HL-60/S4 treated with retinoic acid at 250 ng/mL for 4 days and 3 days (cell line): ENCODE results near the gene TUBB8.
"Not testable (repeated sequence)": the region's sequence is repeated elsewhere in the genome, so short reads cannot be mapped to it uniquely, and the experiment has no call there.

Source experiments
- in situ Hi-C: fragments of 300-500 bp; cut with MboI; formaldehyde crosslinking; loops from 2 replicates; pipeline ENCODE4 v1.7.0; 2022; ENCODE audit warnings: low sequenced_read_pairs

The TUBB8 gene

DNA sequence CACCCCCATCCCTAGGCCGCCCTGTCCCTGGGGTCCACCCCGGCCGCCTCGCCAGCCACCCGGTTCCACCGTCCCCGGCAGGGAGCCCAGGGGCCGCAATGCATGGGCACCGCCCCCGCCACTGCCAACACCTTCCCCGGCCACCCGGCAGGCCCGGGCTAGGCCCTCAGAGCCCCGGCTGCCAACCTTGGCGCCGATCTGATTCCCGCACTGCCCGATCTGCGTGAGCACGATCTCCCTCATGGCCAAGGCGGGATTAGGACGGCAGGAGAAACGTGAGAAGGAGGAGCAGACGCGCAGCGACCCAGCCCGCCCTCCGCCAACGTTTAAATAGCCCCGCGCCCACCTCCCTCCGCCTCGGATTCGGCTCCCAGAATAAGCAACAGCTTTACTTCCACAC, at the start of gene TUBB8:
Gene TUBB8 (minus strand): TSS at position 301 of the 400 bp plus-strand sequence. CDS start 58 bp downstream, at position 243.
- in situ Hi-C loops, result no loop called here

DNA sequence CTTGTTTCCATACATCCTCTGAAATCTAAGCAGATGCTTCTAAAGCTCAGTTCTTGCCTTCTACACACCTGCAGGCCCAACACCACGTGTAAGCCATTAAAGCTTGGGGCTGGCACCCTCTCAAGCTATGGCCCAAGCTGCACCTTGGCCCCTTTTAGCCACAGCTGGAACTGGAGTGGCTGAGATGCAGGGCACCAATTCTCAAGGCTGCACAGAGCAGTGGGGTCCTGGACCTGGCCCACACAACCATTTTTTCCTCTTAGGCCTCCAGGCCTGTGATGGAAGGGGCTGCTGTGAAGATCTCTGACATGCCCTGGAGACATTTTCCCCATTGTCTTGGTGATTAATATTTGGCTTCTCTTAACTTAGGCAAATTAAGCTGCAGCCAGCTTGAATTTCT, 47.4 kb upstream of the TUBB8 start:
- in situ Hi-C loops, result no loop called here

DNA sequence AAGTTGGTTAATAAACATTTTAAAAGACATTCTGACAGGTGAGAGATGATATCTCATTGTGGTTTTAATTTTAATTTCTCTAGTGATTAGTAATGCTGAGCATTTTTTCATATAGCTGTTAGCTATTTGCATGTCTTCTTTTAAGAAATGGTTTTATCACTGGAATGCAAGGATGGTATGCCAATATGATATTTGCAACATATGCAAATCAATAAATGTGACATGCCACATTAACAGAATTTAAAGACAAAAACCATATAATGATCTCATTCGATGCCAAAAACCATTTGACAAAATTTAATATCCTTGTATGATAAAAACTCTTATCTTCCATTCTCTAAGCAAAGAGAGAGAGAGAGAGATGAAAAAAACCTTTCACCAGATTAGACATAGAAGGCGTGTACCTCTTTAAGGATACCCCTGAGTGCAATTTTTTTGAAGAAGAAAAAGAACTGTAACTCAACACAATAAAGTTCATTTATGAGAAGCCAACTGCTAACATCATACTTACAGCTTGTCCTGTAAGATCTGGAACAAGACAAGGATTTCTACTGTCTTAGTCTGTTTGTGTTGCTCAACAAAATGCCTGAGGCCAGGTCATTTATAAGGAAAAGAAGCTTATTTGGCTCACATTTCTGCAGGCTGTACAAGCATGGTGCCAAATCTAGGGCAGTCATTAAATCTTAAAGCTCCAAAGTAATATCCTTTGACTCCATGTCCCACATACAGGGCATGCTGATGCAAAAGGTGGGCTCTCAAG, 46.4 kb upstream of the TUBB8 start:
- in situ Hi-C loops, result no loop called here

DNA sequence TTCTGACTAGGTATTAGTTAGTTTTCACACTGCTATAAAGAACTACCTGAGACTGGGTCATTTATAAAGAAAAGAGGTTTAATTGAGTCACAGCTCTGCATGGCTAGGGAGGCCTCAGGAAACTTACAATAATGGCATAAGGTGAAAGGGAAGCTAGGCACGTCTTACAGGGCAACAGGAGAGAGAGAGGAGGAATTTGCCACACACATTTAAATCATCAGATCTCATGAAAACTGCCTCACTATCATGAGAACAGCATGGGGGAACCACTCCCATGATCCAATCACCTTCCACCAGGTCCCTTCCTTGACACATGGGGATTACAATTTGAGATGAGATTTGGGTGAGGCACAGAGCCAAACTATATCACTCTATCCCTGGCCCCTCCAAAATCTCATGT, 45.5 kb upstream of the TUBB8 start:
- in situ Hi-C loops, result no loop called here

DNA sequence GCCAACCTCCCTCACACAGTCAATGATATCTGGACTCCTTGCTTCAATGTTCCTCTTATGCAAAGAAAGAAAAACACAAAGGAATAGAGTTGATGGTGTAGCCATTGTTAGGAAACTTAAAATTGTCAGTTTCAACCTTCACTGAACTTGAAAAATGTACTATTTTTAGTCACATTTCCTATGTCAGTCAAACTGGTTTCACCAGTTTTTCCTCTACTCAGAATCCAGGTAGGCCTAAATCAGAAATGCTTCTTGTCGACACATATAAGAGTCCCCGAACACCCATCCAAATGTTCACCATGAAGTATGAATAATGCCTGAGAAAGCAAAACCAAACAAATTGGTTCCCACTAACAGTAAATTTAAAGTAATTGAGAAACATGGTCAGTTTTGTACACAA, 43.8 kb upstream of the TUBB8 start:
- in situ Hi-C loops, result no loop called here

DNA sequence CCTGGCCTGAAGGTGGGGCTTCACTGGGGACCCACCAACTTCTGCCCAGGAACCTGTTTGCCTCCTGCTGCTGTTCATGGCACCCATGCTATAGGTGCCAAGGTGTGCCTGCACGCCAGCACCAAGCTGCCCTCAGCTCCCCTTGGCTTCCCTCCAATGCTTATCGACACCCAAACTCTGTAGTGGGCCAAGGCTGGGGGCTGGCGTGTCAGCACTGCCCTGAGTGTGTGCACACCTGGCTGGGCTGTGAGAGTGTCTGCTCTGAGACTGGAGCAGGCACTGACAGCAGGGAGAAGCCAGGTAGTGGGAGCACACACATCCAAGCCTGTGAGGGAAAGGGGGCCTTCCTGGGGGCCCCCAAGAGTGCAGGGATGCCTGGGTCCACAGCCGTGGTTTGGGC, 43.1 kb upstream of the TUBB8 start:
- in situ Hi-C loops, result no loop called here

DNA sequence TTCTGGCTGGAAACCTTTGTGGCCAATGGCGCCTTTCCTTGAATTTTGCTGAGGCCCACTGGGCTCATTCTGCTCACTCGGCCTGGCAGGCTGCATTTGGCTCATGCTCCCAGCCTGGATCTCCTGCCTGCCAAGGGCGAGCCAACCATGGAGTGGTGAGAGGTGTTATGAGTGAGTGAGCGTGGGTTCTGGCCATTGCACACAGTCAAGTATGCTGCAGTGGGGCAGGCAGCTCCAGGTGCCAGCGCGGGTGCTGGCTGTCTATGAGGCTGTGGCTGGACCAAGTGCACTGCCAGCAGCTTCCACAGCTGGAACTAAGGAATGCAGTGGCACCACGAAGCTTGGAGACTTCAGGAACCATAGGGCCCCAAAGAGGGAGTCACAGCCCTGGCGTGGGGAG, 42.2 kb upstream of the TUBB8 start:
- in situ Hi-C loops, result no loop called here

DNA sequence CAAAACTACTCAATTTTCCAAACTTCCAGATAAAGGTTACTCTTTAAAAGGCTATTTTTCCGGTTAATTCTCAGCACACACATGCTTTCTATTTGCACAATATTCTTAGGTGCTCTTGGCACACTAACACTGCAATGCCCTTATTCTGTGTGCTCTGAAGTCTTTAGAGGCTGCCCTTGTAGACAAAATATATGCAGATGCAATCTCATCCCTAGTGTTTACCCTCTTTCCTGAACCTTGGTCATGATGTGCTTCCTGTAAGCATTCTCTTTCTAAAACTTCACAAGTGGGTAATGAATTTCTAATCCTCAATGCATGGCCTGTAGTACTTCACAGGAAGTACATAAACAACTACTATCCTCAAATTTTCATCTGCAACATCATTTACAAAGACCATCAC, 41.1 kb upstream of the TUBB8 start:
- in situ Hi-C loops, result no loop called here

DNA sequence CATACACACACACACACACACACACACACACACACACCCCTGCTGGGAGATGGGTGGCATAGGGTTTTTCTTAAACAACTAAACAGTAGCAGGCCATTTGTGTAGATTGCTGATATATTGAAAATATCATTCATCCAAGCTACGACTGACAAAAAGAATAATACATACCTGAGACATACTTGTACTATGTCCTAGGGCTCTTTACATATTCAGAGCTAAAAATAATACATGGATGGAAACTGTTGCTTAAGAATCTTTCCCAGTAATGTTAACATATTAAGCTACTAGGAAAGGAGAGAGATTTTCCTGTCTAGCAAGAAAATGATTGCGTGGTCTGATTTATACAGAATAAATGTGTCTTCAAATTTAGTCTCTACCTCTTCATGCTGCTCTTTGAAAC, 40.2 kb upstream of the TUBB8 start:
- in situ Hi-C loops, result no loop called here

DNA sequence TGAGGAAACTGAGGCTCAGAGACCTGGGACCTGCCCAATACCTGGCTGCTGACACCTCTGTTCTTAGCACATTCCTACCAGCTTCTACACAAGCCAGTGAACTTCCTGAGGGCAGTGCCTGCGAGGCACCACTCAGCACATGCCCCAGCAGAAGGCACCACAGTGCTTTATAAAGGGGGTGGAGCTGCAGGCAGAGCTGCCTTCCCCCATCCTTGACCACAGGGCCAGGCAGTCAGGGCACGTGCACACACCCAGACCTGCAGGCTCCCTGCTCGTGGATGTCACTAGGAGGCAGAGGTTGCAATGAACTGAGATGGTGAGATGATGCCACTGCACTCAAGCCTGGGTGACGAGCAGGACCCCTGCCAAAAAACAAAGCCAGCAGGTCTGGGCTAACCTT, 39.2 kb upstream of the TUBB8 start:
- in situ Hi-C loops, result no loop called here

DNA sequence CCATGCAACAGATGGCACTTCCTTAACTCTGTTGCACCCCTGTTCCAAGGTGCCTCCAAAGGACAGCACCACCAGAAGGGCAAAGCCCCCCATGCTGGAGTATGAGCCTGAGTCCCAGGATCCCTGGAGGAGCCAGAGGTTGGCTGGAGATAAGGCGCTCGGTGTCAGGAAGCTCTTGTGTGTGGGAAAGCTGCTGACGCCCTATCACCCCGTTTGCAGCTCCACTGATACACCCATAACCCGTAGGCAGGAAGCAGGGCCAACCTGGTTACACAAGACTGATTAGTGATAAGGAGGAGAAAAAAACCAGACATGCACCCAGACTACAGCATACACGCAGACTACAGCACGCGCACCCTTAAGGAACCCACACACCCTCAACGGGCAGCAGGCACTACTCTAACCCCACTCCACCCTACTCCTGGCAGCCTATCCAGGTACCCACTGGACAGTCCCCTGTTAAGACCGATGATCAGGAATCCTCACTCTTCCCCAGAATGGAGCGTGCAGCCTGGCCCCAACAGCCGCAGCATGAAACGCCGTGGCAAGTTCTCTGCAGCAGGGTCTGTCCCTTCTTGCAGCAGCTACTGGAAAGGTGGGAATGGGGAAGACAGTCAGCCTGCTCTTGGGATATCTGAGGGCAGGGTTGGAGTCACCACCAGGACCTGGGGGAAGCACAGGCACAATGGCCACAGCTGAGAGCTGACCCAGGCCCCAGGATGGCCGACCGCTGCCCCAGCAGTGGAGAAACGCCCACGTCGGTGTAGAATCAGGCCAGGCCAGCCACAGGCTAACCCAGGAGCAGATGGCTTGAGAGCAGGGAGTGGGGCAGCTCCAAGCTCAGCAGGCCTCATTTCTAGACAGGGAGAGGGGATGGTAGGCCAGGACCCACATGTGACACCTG, 38.3 kb upstream of the TUBB8 start:
- in situ Hi-C loops, result no loop called here

DNA sequence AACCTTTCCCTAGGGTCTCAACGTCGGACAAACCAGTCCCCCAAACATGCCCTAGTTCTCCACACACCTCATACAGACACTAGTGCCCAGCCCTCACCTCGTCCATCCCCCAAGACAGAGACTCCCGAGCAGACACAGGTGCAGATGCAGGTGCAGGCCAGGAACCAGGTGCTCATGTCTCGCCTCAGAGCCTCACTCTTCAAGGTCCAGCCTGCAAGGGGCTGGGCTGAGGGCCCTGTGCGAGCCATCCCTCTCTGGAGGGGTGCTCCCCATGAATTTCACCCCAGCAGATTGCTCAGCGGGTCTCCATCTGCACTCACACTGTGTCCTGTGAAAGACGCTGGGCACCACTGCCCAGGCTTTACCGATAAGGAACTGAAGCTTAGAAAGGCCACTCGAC, 36.9 kb upstream of the TUBB8 start:
- in situ Hi-C loops, result no loop called here

DNA sequence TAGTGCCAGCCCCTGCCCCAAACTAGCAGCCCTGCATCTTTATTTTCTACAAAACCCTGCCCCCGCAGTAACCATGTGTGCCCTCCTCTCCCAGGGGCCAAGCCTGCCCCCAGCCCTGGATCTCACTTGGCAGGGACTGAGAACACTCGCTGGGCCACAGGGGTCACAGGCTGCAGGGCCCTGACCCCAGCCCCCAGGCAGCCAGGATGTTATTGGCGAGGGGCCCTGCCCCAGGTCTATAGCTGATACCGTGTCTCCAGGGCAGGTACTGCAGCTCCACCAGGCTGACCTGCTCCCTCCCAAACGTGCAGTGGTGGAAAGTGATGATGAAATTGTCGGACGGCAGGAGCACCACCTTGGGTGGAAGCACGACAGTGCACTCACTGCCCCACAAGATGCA, 35.9 kb upstream of the TUBB8 start:
- in situ Hi-C loops, result no loop called here

DNA sequence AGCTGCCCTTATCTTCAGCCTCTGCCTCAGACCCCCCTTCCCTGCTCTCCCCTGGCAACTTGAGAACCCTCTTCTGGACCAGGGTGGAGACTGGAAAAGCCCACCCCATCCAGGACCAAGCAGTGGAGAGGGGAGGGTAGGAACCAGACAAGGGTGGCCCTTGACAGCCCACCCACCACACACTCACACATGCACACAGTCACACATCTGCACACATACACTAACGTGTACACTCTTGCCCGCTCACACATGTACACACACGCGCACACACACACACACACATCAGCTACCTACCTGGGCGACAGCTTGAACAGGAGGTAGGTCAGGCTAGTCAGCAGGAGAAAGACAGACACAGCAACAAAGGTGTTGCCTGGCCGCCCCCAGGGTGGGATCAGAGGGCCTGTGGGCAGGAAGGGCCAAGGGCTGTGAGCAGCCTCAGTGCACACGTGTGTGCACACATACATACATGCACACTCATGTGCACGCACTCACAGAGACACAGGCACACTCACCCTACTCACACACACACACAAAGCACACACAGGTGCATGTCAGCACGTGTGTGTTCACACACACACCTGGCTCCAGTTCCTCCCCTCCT, 34.9 kb upstream of the TUBB8 start:
- in situ Hi-C loops, result no loop called here

DNA sequence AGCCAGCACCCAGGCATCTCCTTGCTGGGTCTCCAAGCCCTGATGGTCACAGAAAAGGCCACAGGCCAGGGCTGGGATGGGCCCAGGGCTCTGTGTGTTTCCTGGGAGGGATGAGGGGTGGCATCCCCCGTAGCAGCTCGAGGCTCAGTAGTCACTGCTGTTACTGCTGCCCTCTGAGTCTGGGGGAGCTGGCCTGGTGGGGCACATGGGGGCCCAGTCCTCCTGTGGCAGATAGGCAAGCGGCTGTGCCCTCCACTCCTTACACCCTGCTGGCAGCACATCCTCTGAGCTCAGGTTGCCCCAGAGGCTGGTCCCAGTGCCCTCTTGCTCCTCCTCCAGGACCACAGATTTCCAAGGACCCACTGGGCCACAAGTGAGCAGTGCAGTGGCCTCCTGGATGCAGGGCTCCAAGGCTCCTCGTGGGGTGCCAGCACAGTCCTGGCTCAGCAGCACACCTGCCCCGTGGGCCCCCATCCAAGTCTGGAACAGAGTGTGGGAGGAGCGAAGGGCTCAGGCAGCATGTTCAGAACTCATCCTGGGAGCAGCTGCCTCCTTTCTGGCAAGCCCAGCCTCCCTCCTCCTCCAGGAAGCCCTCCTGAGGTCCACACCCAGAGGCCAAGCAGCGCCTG, 31.5 kb upstream of the TUBB8 start:
- in situ Hi-C loops, result no loop called here

DNA sequence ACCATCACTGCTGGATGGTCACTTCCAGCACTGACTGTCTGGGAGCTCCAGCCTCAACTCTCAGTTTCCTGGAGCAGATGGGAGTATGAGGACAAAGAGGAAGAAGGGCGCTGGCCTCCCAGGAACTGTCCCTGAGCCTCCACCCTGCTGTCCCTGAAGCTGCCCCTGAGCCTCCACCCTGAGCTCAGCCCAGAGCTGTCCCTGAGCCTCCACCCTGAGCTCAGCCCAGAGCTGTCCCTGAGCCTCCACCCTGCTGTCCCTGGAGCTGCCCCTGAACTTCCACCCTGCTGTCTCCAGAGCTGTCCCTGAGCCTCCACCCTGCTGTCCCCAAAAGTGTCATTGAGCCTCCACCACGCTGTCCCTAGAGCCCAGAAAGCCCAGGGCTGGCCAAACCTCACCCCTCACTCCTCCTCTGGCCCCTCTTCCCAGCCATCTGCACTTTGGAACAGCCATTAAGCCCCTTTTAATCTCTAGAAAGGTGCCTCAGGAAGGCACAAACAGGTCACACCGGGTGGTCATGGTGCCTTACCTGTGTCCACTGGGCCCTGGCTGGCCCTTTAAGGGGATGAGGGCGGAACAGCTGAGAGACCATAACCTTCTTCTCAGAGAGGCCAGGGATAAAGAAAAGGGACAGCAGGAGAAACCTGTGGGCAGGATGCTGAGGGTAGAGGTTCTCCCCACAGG, 30.6 kb upstream of the TUBB8 start:
- in situ Hi-C loops, result no loop called here

DNA sequence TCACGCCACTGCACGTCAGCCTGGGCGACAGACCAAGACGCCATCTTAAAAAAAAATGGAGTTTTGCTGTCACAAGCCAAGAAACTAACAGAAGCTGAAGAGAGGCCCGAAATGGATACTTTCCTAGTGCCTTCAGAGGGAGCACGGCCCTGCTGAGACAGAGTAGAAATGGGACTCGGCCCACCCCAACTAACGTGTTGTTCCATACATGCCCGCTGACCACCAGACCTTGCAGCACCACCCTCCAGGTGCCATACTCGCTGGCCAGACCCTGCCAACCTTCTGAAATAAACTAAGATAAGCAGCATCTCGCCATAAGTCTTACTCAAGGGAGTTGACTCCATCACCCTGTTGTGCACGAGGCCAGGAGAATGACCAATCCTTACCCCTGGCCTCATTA, 29.5 kb upstream of the TUBB8 start:
- in situ Hi-C loops, result no loop called here

DNA sequence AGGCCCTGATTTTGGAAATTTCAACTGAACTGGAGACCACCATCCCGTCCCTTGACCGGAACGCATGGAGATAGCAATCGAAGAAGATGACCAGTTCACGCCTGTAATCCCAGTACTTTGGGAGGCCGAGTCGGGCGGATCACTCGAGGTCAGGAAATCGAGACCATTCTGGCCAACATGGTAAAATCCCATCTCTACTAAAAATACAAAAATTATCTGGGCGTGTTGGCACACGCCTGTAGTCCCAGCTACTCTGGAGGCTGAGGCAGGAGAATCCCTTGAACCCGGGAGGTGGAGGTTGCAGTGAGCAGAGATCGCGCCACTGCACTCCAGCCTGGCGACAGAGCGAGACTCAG, 25.1 kb upstream of the TUBB8 start:
- in situ Hi-C loops, result not testable (repeated sequence)

DNA sequence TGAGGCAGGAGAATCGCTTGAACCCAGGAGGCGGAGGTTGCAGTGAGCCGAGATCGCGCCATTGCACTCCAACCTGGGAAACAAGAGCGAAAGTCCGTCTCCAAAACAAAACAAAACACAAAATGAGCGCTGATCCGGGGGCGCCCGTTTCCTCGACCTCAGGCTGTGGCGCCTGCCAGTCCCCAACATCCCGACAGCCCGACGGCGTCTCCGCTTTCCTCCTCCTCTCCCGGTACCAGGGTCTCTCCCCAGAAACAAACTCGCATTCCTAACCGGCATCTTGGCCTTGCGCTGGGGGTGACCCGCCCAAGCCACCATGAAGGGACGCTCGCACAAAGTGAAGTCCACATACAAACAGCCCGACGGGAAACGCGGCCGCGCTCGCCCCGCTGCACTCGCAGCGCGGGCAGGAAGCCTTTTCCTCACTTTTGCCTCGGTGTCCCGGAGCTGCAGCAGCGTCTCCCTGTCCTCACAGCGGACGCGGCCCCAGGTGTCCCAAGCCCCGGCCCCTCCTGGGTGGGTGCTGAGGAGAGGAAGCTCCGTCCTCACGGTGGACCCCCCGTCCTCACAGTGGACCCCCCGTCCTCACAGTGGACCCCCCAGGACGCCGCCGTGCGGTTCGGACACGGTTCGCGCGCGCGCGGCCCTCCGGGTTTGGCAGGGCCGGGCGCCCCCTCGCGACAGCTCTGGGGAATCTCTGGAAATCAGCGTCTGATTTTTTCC, 24.6 kb upstream of the TUBB8 start:
- in situ Hi-C loops, result not testable (repeated sequence)

DNA sequence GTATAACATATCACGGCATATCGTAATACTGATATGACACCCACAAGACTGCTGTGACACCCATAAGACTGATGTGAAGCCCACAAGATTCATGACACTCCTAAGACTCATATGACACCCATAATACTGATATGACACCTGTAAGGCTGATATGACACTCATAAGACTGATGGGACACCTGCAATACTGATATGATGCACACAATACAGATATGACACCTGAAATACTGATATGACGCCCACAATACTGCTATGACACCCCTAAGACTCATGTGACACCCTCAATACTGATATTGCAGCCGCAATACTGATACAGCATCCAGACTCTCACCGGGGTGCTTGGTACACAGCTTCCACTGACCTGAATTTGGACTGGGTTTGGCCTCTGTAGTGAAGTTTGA, 19.1 kb upstream of the TUBB8 start:
- in situ Hi-C loops, result not testable (repeated sequence)
